Raji (cell line): Measurements from ENCODE around the gene TTC12.

Experiments used
- POLR2A ChIP-seq: IDR thresholded peaks from 2 replicates; pipeline ENCODE4 v1.6.1; 2011; ENCODE audit warnings: low read depth, low read length, control low read depth; ENCODE audit not compliant: insufficient read depth

The TTC12 gene

GRCh38 chr11:113373981-113374560, 59.7 kb downstream of the TTC12 start:
- TF ChIP-seq POLR2A = no peak

- no peak for TF ChIP-seq POLR2A
Measured at GRCh38 chr11:113375402-113375801, 61.0 kb downstream of the TTC12 start.

- no peak for TF ChIP-seq POLR2A
Measured at GRCh38 chr11:113376156-113376555, 61.8 kb downstream of the TTC12 start.

GRCh38 chr11:113377681-113378412, 63.5 kb downstream of the TTC12 start:
- TF ChIP-seq POLR2A = no peak

- no peak for TF ChIP-seq POLR2A
Measured at GRCh38 chr11:113378692-113379091, 64.3 kb downstream of the TTC12 start.

- TF ChIP-seq POLR2A = no peak
Measured at GRCh38 chr11:113382121-113382520, 67.7 kb downstream of the TTC12 start.

- TF ChIP-seq POLR2A = no peak
Measured at GRCh38 chr11:113384551-113384950, 70.2 kb downstream of the TTC12 start.

GRCh38 chr11:113385749-113386148, 71.4 kb downstream of the TTC12 start:
- no peak for TF ChIP-seq POLR2A

- no peak for TF ChIP-seq POLR2A
Measured at GRCh38 chr11:113386866-113387265, 72.5 kb downstream of the TTC12 start.

- no peak for TF ChIP-seq POLR2A
Measured at GRCh38 chr11:113387605-113388211, 73.3 kb downstream of the TTC12 start, which contains the start of gene ANKK1. TSS of gene ANKK1 (plus strand) at chr11:113387779. CDS start at chr11:113387885, 106 bp downstream.

- no peak for TF ChIP-seq POLR2A
Measured at GRCh38 chr11:113389272-113389671, 74.9 kb downstream of the TTC12 start.

- no peak for TF ChIP-seq POLR2A
Measured at GRCh38 chr11:113392236-113392921, 78.0 kb downstream of the TTC12 start.

GRCh38 chr11:113393501-113393985, 79.2 kb downstream of the TTC12 start:
- no peak for TF ChIP-seq POLR2A

GRCh38 chr11:113394919-113395318, 80.5 kb downstream of the TTC12 start:
- TF ChIP-seq POLR2A = no peak

- no peak for TF ChIP-seq POLR2A
Measured at GRCh38 chr11:113395782-113396336, 81.5 kb downstream of the TTC12 start.
